Embryonic facial prominence (tissue), 1 donor: ENCODE data around the gene IFNA14.
"Not testable (repeated sequence)": the region's sequence is repeated elsewhere in the genome, so short reads cannot be mapped to it uniquely, and the experiment has no call there.

Experiments used
- DNase-seq: peaks from one replicate; pipeline ENCODE4 v3.0.0-alpha.2; 2016; ENCODE audit errors: extremely low spot score

Gene IFNA14

GRCh38 chr9:21213411-21214326 lies 26.1 kb downstream of the IFNA14 start:
- DNase-seq: not testable (repeated sequence)

- not testable (repeated sequence) for DNase-seq
Observed at GRCh38 chr9:21212160-21212559, 27.6 kb downstream of the IFNA14 start.

- DNase-seq: not testable (repeated sequence)
Observed at GRCh38 chr9:21210782-21211181, 29.0 kb downstream of the IFNA14 start.

GRCh38 chr9:21210311-21210710 lies 29.5 kb downstream of the IFNA14 start:
- DNase-seq: no peak

GRCh38 chr9:21207043-21207442 lies 32.8 kb downstream of the IFNA14 start, which contains the start of gene IFNA10:
TSS of gene IFNA10 (minus strand) at chr9:21207143. CDS start at chr9:21207097, 46 bp downstream.
- DNase-seq: not testable (repeated sequence)

- no peak for DNase-seq
Observed at GRCh38 chr9:21205204-21205603, 34.6 kb downstream of the IFNA14 start.

- DNase-seq: not testable (repeated sequence)
Observed at GRCh38 chr9:21202105-21202504, 37.7 kb downstream of the IFNA14 start, which contains the start of gene IFNA7. TSS of gene IFNA7 (minus strand) at chr9:21202205. CDS start at chr9:21202165, 40 bp downstream.

- not testable (repeated sequence) for DNase-seq
Observed at GRCh38 chr9:21194867-21195776, 44.7 kb downstream of the IFNA14 start.
